ENCODE results near the gene ANKS1A. TPM values are rescaled to one million over a fixed set of nuclear protein-coding genes. Genes with fewer than 3 reads are reported as not detected.

Gene ANKS1A
- total and polyA plus RNA-seq, 2 experiments from 2014 or later = 12.1 to 31.9 TPM

DNA sequence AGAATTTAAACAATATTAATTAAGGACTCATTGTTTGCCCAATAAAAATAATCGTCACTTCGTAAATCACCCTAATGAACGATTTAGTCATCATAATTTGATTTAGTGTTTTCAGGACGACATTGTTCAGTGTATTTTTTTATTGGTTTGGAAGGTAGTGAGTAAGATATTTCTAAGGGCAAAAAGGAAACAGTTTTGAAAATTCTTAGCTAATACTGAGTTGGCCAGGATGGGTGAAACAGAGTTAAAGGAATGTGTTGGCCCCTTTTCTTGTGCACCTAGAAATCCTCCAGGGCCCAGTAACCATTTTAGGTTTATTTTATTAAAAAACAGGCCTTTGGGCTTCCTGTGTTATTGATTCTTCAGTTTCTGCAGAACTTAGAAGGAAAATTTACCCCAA, 25.3 kb downstream of the ANKS1A start (continued):
- TF ChIP-seq, protein P1, sequence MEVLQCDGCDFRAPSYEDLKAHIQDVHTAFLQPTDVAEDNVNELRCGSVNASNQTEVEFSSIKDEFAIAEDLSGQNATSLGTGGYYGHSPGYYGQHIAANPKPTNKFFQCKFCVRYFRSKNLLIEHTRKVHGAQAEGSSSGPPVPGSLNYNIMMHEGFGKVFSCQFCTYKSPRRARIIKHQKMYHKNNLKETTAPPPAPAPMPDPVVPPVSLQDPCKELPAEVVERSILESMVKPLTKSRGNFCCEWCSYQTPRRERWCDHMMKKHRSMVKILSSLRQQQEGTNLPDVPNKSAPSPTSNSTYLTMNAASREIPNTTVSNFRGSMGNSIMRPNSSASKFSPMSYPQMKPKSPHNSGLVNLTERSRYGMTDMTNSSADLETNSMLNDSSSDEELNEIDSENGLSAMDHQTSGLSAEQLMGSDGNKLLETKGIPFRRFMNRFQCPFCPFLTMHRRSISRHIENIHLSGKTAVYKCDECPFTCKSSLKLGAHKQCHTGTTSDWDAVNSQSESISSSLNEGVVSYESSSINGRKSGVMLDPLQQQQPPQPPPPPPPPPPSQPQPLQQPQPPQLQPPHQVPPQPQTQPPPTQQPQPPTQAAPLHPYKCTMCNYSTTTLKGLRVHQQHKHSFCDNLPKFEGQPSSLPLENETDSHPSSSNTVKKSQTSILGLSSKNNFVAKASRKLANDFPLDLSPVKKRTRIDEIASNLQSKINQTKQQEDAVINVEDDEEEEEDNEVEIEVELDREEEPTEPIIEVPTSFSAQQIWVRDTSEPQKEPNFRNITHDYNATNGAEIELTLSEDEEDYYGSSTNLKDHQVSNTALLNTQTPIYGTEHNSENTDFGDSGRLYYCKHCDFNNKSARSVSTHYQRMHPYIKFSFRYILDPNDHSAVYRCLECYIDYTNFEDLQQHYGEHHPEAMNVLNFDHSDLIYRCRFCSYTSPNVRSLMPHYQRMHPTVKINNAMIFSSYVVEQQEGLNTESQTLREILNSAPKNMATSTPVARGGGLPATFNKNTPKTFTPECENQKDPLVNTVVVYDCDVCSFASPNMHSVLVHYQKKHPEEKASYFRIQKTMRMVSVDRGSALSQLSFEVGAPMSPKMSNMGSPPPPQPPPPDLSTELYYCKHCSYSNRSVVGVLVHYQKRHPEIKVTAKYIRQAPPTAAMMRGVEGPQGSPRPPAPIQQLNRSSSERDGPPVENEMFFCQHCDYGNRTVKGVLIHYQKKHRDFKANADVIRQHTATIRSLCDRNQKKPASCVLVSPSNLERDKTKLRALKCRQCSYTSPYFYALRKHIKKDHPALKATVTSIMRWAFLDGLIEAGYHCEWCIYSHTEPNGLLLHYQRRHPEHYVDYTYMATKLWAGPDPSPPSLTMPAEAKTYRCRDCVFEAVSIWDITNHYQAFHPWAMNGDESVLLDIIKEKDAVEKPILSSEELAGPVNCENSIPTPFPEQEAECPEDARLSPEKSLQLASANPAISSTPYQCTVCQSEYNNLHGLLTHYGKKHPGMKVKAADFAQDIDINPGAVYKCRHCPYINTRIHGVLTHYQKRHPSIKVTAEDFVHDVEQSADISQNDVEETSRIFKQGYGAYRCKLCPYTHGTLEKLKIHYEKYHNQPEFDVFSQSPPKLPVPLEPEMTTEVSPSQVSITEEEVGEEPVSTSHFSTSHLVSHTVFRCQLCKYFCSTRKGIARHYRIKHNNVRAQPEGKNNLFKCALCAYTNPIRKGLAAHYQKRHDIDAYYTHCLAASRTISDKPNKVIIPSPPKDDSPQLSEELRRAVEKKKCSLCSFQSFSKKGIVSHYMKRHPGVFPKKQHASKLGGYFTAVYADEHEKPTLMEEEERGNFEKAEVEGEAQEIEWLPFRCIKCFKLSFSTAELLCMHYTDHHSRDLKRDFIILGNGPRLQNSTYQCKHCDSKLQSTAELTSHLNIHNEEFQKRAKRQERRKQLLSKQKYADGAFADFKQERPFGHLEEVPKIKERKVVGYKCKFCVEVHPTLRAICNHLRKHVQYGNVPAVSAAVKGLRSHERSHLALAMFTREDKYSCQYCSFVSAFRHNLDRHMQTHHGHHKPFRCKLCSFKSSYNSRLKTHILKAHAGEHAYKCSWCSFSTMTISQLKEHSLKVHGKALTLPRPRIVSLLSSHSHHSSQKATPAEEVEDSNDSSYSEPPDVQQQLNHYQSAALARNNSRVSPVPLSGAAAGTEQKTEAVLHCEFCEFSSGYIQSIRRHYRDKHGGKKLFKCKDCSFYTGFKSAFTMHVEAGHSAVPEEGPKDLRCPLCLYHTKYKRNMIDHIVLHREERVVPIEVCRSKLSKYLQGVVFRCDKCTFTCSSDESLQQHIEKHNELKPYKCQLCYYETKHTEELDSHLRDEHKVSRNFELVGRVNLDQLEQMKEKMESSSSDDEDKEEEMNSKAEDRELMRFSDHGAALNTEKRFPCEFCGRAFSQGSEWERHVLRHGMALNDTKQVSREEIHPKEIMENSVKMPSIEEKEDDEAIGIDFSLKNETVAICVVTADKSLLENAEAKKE (CRISPR knock-in tag; IDR thresholded peaks at IDR 0.05) = no peak
- TF ChIP-seq CREB1 (CRISPR knock-in tag; IDR thresholded peaks at IDR 0.05; ENCODE audit: low read depth) = no peak
- TF ChIP-seq JUNB (IDR thresholded peaks at IDR 0.05; ENCODE audit: unreplicated experiment) = no peak
- TF ChIP-seq NANOG (IDR thresholded peaks at IDR 0.05; ENCODE audit: borderline replicate concordance) = no peak

DNA sequence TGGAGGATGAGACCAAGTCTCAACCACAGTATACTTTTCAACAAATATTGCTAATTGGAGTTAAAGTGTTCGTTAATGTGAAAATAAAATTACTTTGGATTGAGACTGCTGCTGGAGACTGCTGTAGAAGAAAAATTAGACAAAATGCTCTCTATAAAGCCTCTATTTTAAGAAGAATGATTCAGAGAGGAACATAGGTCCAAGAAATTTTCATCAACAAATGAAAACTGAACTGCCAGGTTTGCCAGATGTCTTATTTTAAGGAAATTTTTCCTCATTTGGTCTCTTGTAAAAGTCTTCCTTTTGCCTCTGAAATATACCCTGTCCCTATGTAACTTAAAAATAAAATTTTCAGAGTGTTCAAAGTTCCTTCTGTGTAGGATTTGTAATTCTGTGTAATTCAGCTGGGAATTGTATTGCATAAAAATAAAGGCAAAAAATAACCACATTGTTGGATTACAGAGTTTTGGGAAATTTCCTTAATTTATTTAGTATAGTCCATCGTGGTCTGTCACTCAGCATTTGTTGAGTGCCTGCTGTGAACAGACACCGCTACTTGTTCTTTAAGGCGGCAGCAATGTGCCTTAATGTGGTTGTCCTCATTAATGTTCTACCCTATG, 27.4 kb downstream of the ANKS1A start:
- DNase-seq (ENCODE audit: low spot score) = no peak
- no peaks in the 10 kb centered on the region for H3K36me3 Mint-ChIP-seq (ENCODE audit: low read depth)
- ATAC-seq = no peak
- no peak overlapping the region for H3K4me2 ChIP-seq
- no peak overlapping the region for H3K4me3 Mint-ChIP-seq
- no peaks in the 10 kb centered on the region for H3K9me3 Mint-ChIP-seq
- peaks cover 47% of the 10 kb centered on the region for H3K79me2 ChIP-seq (replicated peaks; ENCODE audit: insufficient read depth)
- no peak overlapping the region for H3K27ac ChIP-seq (ENCODE audit: low read depth)
- H3K27me3 ChIP-seq (ENCODE audit: insufficient read depth) = no peaks in the 10 kb centered on the region
- no peak overlapping the region for H3K27ac Mint-ChIP-seq
- peaks cover 2% of the 10 kb centered on the region for H3K27me3 Mint-ChIP-seq (ENCODE audit: insufficient read depth, low read depth, poor library complexity)
- no peak overlapping the region for H3K4me3 ChIP-seq
- H3K36me3 ChIP-seq (ENCODE audit: insufficient read depth) = no peaks in the 10 kb centered on the region
- H4K20me1 ChIP-seq (replicated peaks; ENCODE audit: insufficient read depth) = peaks cover 14% of the 10 kb centered on the region
- H3F3A ChIP-seq (replicated peaks; ENCODE audit: low read depth) = no peaks in the 10 kb centered on the region
- H2AFZ ChIP-seq = no peak overlapping the region
- H3K4me1 Mint-ChIP-seq = peaks cover 2% of the 10 kb centered on the region; the same call in 2 of the 3 replicates
- no peaks in the 10 kb centered on the region for H3K9me2 ChIP-seq (ENCODE audit: insufficient read depth)
- no peaks in the 10 kb centered on the region for H3K4me1 ChIP-seq (ENCODE audit: insufficient read depth)
- no peak for TF ChIP-seq CREB1 (CRISPR knock-in tag; IDR thresholded peaks at IDR 0.05; ENCODE audit: low read depth)
- TF ChIP-seq, protein P2, sequence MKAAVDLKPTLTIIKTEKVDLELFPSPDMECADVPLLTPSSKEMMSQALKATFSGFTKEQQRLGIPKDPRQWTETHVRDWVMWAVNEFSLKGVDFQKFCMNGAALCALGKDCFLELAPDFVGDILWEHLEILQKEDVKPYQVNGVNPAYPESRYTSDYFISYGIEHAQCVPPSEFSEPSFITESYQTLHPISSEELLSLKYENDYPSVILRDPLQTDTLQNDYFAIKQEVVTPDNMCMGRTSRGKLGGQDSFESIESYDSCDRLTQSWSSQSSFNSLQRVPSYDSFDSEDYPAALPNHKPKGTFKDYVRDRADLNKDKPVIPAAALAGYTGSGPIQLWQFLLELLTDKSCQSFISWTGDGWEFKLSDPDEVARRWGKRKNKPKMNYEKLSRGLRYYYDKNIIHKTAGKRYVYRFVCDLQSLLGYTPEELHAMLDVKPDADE (IDR thresholded peaks at IDR 0.05) = no peak
- TF ChIP-seq ZNF114 (CRISPR knock-in tag; IDR thresholded peaks at IDR 0.05) = no peak
- TF ChIP-seq EZH2phosphoT487 (IDR thresholded peaks at IDR 0.05; ENCODE audit: unreplicated experiment) = no peak
- no peak for TF ChIP-seq CTCF (conservative IDR thresholded peaks at IDR 0.05; ENCODE audit: low read depth in 2 of 2)
- TF ChIP-seq REST (IDR thresholded peaks at IDR 0.05; ENCODE audit: unreplicated experiment) = no peak
- no peak for TF ChIP-seq EZH2 (IDR thresholded peaks at IDR 0.05; ENCODE audit: low read depth, unreplicated experiment)
- TF ChIP-seq STAT1 (IDR thresholded peaks at IDR 0.05; ENCODE audit: unreplicated experiment) = no peak
- TF ChIP-seq NANOG (IDR thresholded peaks at IDR 0.05; ENCODE audit: borderline replicate concordance) = no peak
- TF ChIP-seq ZNF331 (CRISPR knock-in tag; IDR thresholded peaks at IDR 0.05; ENCODE audit: low read depth) = no peak
- no peak for TF ChIP-seq JUNB (IDR thresholded peaks at IDR 0.05; ENCODE audit: unreplicated experiment)

All from GM23338 (cell line).